Mucosa of stomach (tissue), 1 donor: ENCODE data around the gene TBC1D4.
"Not testable (repeated sequence)": the region's sequence is repeated elsewhere in the genome, so short reads cannot be mapped to it uniquely, and the experiment has no call there.

Experiments used
- H3K27me3 ChIP-seq: one replicate; pipeline ENCODE4 v1.7.0; 2013; ENCODE audit warnings: mild to moderate bottlenecking, low read length; ENCODE audit not compliant: control insufficient read depth, insufficient read depth
- H3K36me3 ChIP-seq: one replicate; pipeline ENCODE4 v1.7.0; 2013; ENCODE audit warnings: low read length; ENCODE audit not compliant: control insufficient read depth, insufficient read depth
- H3K4me1 ChIP-seq: one replicate; pipeline ENCODE4 v1.7.0; 2013; ENCODE audit warnings: mild to moderate bottlenecking, low read length; ENCODE audit not compliant: control insufficient read depth, insufficient read depth
- H3K4me3 ChIP-seq: one replicate; pipeline ENCODE4 v1.7.0; 2013; ENCODE audit warnings: low read length
- H3K9ac ChIP-seq: one replicate; pipeline ENCODE4 v1.7.0; 2013; ENCODE audit warnings: mild to moderate bottlenecking, low read length, moderate library complexity
- H3K9me3 ChIP-seq: one replicate; pipeline ENCODE4 v1.7.0; 2013; ENCODE audit warnings: mild to moderate bottlenecking, low read length, moderate library complexity; ENCODE audit not compliant: control insufficient read depth
- donor health status: Pancreatic carcinoma.

TBC1D4 gene

DNA sequence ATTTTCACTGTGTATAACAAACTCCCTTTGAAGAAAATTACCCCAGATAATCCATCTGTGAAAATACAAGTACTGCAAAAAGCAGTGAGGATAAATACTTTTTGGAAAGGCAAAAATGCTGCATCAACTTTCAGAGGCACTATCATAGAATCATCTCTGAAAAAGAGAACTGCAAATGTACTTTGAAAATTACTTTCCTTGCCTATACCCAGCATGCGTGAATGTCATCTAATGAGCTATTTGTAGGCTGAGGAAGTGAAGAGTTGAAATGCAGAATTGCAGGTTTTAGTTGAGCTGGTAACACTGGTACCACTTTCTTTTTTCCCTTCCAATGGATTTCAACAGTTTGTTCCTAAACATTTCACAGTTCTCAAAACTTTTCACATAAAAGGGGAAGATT, 196.7 kb downstream of the TBC1D4 start:
- no peaks in the 10 kb centered on the region for H3K9me3 ChIP-seq
- H3K27me3 ChIP-seq: no peaks in the 10 kb centered on the region
- H3K36me3 ChIP-seq: no peaks in the 10 kb centered on the region
- H3K4me1 ChIP-seq: no peaks in the 10 kb centered on the region
- H3K4me3 ChIP-seq: no peak overlapping the region
- no peak overlapping the region for H3K9ac ChIP-seq

DNA sequence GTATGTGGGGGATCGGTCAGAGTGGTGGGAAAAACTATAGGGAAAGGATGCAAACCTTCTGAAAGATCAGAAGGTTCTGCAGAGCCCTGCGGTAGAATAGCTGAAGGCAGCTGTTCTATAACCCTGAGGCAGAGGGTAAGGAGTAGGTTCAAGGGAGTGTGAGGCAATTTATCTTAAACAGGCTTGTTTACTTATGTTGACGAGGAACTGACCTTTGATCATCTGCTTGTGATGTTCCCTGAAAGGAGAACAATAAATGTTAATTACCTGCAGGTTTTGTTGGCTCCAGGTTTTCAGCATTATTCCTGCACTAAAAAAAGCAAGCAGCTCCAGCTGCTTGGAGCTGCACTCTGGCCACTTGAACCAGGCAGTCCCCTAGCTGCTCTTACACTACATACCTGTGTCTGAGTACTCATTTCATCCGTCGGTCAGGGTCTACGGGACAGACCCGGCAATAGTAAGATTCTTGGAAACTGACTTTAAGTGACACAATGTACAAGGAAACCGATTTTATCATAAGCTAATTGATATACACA, 202.1 kb downstream of the TBC1D4 start:
- H3K27me3 ChIP-seq: no peaks in the 10 kb centered on the region
- H3K4me3 ChIP-seq: no peak overlapping the region
- no peak overlapping the region for H3K9ac ChIP-seq
- H3K4me1 ChIP-seq: no peaks in the 10 kb centered on the region
- H3K36me3 ChIP-seq: no peaks in the 10 kb centered on the region
- no peaks in the 10 kb centered on the region for H3K9me3 ChIP-seq

DNA sequence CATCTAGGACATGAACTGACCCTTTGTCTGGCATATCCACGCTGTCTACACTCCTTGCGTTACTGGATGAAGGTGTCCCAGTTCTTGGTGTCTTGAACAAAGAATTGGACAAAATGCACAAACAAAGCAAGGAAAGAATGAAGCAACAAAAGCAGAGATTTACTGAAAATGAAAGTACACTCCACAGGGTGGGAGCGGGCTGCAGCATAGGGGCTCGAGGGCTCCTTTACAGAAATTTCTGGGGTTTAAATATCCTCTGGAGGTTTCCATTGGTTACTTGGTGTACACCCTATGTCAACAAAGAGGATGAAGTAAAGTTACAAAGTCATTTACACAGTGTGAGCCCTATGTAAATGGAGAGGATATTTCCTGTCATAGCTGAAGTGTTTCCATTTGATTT, 208.3 kb downstream of the TBC1D4 start:
- H3K9ac ChIP-seq, H3K36me3 ChIP-seq: not testable (repeated sequence)

DNA sequence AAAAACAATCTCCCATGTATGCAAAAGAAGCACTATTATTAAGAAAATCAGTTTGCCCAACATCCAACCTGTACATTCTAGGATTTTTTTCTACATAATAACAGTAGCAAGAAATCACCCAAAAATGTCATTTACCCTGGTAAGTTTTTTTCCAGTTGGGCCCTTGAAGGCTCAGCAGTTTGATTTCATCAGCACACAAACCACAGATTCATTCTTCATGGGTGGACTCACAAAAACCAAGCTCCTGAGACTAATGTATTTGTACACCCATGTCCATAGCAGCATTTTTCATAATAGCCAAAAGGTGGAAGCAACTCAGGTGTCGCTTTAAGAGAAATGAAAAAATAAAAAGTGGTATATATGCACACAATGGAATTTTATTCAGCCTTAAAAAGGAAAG, 210.1 kb downstream of the TBC1D4 start:
- no peaks in the 10 kb centered on the region for H3K36me3 ChIP-seq
- H3K4me1 ChIP-seq: no peaks in the 10 kb centered on the region
- no peaks in the 10 kb centered on the region for H3K27me3 ChIP-seq
- H3K4me3 ChIP-seq: no peak overlapping the region
- H3K9ac ChIP-seq: no peak overlapping the region
- H3K9me3 ChIP-seq: no peaks in the 10 kb centered on the region

More for the DNA sequence above, 208.3 kb downstream of the TBC1D4 start:
- H3K4me3 ChIP-seq, H3K9me3 ChIP-seq, H3K27me3 ChIP-seq, H3K4me1 ChIP-seq: not testable (repeated sequence)

DNA sequence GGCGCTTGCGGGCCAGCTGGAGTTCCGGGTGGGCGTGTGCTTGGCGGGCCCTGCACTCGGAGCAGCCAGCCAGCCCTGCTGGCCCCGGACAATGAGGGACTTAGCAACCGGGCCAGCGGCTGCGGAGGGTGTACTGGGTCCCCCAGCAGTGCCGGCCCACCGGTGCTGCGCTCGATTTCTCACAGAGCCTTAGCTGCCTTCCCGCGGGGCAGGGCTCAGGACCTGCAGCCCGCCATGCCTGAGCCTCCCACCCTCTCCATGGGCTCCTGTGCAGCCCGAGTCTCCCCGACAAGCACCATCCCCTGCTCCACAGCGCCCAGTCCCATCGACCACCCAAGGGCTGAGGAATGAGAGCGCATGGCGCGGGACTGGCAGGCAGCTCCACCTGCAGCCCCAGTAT, 213.5 kb downstream of the TBC1D4 start:
- not testable (repeated sequence) for H3K4me3 ChIP-seq, H3K4me1 ChIP-seq, H3K27me3 ChIP-seq, H3K36me3 ChIP-seq, H3K9me3 ChIP-seq, H3K9ac ChIP-seq

DNA sequence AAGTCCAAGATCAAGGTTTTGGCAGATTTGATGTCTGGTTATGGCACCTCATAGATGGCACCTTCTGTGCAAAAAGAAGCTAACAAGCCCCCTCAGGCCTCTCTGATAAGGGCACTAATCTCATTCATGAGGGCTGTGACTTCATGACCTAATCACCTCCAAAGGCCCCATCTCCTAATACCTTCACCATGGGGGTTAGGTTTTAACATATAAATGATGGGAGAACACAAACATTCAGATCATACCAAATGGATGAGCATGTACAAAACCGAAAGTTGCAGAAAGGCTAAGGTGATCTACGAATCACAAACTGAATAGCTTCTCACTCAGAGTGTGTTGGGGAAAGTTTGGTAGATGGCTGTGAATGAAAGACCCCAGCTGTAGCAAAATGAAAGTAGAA, 217.4 kb downstream of the TBC1D4 start:
- no peaks in the 10 kb centered on the region for H3K27me3 ChIP-seq
- no peaks in the 10 kb centered on the region for H3K9me3 ChIP-seq
- no peak overlapping the region for H3K9ac ChIP-seq
- no peak overlapping the region for H3K4me3 ChIP-seq
- H3K4me1 ChIP-seq: no peaks in the 10 kb centered on the region
- H3K36me3 ChIP-seq: no peaks in the 10 kb centered on the region

DNA sequence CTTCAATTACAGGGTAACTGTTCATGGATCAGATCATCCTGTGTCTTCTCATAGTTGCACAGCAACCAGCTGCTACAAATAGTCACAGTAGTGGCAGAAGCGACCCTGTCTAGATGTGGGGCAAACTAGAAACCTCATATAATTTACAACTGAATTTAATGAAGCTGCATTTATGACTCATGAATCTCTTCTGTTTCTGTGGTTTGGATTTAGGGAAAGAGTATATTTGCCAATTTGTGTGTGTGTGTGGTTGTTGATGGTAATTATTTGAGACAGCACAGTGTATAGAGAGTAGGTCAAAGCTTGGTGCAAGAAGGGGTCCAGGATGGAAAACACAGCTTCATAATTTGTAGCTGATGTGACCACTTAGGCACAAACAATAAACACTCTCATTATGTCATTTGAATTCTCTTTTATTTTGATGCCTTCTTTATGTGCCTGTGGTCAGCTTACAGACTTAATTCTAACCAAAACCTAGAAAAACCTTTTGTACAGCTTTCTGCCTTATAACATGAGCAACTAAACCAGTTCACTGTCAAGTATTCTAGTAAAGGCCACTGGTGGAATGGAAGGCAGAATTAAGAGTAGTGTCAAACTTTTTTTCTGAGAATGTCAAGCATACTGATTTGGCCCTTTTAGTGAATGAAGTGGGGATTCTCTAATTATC, 218.1 kb downstream of the TBC1D4 start:
- no peak overlapping the region for H3K9ac ChIP-seq
- H3K27me3 ChIP-seq: no peaks in the 10 kb centered on the region
- H3K9me3 ChIP-seq: no peaks in the 10 kb centered on the region
- no peak overlapping the region for H3K4me3 ChIP-seq
- no peaks in the 10 kb centered on the region for H3K36me3 ChIP-seq
- no peaks in the 10 kb centered on the region for H3K4me1 ChIP-seq

DNA sequence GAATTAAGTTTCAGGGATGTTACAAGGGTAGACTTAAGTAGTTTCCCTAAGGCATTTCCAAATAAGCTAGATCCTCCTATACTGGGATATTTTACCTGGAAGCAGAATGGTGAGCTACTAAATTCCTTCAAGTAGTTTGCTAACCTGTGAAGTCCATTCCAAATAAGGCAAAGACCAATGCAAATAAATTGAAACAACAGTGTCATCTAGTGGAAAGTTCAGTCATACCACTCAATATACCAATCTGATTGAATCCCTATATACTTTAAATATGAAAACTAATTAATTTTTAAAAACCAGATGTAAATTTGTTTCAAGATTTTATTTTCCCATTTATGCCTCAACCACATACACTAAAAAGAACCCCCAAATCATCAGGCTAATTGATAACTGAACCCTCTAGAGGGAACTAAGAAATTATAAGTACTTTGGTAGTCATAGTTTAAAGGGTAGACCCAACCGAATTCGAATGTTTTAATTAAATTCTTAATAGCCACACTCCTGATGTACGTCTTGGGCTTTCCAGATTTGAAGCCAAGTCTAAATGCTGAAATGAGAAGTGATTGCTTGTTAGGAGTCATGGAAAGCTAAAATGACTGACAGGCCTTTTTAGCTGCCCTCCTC, 223.7 kb downstream of the TBC1D4 start:
- H3K27me3 ChIP-seq: no peaks in the 10 kb centered on the region
- no peaks in the 10 kb centered on the region for H3K4me1 ChIP-seq
- no peaks in the 10 kb centered on the region for H3K36me3 ChIP-seq
- no peak overlapping the region for H3K9ac ChIP-seq
- no peaks in the 10 kb centered on the region for H3K9me3 ChIP-seq
- no peak overlapping the region for H3K4me3 ChIP-seq

DNA sequence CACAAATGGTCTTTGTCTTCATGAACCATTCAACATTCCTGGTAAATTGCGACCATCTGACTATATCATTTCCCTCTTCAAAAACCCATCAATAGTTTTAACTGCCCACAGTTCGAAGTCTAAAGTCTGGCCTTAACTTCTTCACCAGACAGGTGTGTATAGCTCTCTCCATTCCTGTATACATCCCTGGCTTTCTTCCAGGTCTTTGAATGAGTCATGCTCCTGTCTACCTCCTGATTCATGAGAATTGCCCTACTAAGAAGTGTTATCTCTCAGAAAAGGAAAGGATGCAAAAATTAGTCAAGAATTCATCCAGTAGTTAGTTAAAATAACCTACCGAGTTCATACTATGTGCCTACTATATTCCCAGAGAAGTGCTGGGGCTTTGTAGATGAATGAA, 225.0 kb downstream of the TBC1D4 start:
- H3K27me3 ChIP-seq: no peaks in the 10 kb centered on the region
- H3K4me3 ChIP-seq: no peak overlapping the region
- H3K4me1 ChIP-seq: no peaks in the 10 kb centered on the region
- no peak overlapping the region for H3K9ac ChIP-seq
- no peaks in the 10 kb centered on the region for H3K36me3 ChIP-seq
- H3K9me3 ChIP-seq: no peaks in the 10 kb centered on the region

DNA sequence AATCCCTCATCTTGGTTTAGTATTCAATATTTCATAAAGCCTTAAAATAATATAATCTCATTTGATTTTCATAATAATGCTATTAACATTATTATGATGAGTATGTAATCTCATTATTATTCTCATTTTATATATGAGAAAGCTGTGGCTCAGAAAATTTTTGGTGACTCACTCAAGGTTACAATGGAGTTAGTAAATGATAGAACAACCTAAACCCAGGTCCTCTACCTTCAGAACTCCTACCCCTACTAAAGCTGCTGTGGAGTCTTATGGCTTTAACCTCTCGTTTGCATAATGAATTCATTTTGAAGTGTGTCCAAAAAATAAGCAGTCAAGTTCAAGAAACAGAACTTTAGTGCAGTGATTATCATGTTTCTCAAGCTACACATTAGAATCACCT, 226.3 kb downstream of the TBC1D4 start:
- Histone ChIP-seq H3K4me3 (no peak overlapping the region), H3K4me1 (no peaks in the 10 kb centered on the region), H3K9me3 (no peaks in the 10 kb centered on the region), H3K36me3 (no peaks in the 10 kb centered on the region), H3K9ac (no peak overlapping the region), H3K27me3 (no peaks in the 10 kb centered on the region)

DNA sequence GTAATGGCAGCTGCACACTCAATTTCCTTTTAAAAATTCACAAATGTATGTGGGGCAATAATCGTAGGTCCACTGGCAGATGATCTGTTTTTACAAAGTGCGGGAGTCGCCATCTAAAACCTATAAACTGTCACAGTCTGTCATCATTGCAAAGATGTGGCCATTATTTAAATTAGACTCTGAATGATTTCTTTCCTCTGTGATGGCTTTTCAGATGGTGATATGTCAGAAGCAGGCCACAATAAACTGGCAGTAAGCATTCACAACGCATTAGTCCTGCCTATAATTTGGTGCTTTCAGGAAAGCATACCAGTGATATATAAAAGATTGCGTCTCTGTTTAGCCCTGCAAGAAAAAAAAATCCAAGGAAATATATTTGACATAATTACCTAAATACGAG, 226.8 kb downstream of the TBC1D4 start:
- Histone ChIP-seq H3K9ac (no peak overlapping the region), H3K27me3 (no peaks in the 10 kb centered on the region), H3K36me3 (no peaks in the 10 kb centered on the region), H3K9me3 (no peaks in the 10 kb centered on the region), H3K4me1 (no peaks in the 10 kb centered on the region), H3K4me3 (no peak overlapping the region)

DNA sequence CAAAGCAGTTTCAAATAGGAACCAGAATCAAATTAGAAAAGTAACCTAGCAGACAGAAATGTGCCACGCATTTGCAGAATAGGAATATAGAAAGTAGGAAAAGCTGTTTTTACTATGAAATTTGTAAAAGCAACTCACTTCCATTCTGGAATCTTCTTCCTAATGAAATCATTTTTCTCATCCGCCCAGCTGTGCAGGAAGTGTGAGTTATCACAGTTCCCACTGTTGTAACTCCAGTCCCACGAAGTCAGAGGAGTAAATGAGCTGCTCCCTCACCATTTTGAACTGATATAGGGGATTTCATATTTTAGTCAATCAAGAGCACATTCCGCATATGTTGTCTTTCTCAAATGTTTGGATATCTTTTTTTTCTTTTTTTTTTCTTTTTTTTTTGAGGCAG, 230.8 kb downstream of the TBC1D4 start:
- no peaks in the 10 kb centered on the region for H3K36me3 ChIP-seq
- no peak overlapping the region for H3K4me3 ChIP-seq
- no peaks in the 10 kb centered on the region for H3K27me3 ChIP-seq
- H3K9ac ChIP-seq: no peak overlapping the region
- no peaks in the 10 kb centered on the region for H3K4me1 ChIP-seq
- no peaks in the 10 kb centered on the region for H3K9me3 ChIP-seq
